RPMI7951 (cell line): Measurements from ENCODE around the gene SNCAIP. TPM values are rescaled to one million over a fixed set of nuclear protein-coding genes. Genes with fewer than 3 reads are reported as not detected.
"Not testable (repeated sequence)": the region's sequence is repeated elsewhere in the genome, so short reads cannot be mapped to it uniquely, and the experiment has no call there.

Source experiments
- DNase-seq: peaks from one replicate; pipeline ENCODE4 v3.0.0-alpha.2; 2012; ENCODE audit warnings: low read depth
- total RNA-seq: library from RNA; depleted of rRNA; stranded (reverse); fragments of >200 nt; shearing (Covaris generic); gene quantifications from 2 replicates; pipeline ENCODE4 v1.2.3, GENCODE V29; 2014

Gene SNCAIP
- total RNA-seq, 1 experiment from 2014 or later: not detected

DNA sequence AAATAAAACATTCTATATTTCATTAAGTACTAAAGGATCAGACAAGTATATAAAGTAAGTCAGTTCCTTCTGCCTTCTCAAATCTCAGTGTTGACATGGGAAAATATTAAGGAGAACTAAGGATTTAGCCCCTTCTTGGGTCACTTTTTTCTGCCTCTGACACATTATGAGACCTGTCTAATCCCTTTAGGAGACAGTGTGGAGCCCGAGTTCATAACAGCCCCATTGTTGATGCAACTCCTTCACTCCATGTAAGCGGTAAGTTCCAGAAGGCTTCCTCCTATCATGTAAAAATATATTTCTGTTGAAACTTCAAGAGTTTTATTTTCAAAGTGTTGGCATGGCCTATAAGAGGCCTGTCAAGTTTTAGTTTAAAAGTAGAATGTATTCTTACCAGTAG lies 152.2 kb downstream of the SNCAIP start:
- no peak for DNase-seq

- no peak for DNase-seq
Measured at GRCh38 chr5:122465031-122465577, 153.1 kb downstream of the SNCAIP start.

GRCh38 chr5:122465994-122466393 lies 154.0 kb downstream of the SNCAIP start:
- DNase-seq: no peak

DNA sequence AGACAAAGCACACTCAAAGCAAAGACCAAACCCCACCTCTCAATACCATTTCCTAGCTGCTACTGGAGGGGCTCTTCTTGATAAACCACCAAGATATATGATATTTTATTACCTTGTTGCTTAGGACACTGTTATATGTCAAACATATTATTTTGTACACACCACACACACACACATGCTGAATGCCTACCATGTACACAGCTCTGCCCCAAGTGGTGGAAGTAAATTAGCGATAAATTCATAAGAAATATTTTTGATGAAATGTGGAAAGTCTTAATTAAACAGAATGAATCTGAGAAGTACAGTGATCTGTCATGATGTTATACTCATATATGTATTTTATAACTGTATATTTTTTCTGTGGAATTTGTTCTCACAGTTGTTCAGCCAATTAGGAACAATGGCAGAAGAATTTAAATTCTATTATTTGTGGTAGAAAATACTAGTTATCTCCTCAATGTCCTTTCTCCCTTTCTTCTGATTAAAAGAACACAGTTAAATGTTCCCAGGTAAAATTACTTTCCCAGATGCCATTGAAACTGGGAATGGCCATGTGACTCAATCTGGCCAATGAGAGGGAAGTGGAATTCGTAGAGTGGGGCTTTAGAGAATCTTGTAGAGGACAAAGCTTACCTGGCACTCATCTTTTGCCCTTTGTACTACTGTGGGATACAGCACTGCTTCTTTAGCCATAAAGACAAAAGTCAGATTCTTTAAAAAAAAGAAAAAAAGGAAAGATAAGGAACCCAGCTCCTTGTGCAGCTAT lies 156.5 kb downstream of the SNCAIP start:
- no peak for DNase-seq

GRCh38 chr5:122469384-122469919 lies 157.4 kb downstream of the SNCAIP start:
- DNase-seq: no peak

DNA sequence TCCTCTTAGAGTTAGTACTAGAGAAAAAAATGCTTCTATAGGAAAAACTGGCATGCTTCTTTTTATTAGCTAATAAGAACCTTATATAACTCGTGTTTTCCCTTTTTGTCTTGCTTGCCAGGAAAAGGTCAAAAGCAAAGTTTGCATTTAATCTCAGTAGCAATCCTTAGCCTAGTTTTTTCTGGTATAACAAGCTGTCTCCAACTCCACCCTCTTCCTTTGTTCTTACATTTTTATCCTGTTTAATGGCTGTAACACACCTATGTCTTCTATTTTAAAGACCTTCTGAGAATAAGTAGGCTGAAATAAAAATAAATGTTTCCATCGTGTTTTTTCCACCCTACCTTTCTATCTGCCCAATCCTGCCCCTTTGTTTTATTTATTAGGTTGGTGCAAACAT lies 158.3 kb downstream of the SNCAIP start:
- DNase-seq: no peak

DNA sequence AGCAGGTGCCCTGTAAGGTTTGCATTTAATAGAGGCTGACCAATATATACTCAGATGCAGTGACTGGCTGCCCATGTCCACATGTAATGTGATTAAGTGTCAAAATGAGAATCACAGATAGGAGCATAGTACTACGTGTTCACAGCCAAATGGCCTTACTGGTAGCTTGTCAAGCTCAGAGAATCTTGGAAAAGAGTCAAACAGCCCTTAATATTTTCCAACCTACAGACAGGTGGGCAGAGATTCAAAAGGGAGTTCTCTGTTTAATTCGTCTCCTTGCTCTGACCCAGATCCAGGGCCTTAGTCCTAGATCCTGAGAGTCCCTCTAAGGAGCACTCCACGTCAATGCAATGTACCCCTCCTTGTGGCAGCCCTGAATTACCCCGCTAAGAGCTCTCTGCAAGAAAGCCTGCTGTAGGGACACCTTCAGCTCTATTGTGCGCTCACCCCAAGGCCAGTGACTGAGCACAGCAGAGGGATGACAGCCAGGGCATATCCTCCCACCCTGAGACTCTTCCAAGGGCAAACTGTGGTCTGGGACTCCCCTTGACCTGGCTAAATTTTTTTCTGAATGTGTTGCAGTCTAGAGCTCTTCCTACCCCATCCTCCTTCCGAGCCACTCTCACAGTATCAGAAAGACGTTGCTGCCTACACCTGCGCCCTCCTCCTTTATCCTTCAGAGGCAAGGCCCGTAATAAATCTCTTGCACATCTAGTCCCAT lies 159.2 kb downstream of the SNCAIP start:
- DNase-seq: no peak

GRCh38 chr5:122471752-122472061 lies 159.7 kb downstream of the SNCAIP start:
- DNase-seq: no peak

- DNase-seq: no peak
Measured at GRCh38 chr5:122473138-122473843, 161.3 kb downstream of the SNCAIP start.

- DNase-seq: no peak
Measured at GRCh38 chr5:122473941-122474340, 161.9 kb downstream of the SNCAIP start.

- no peak for DNase-seq
Measured at GRCh38 chr5:122478741-122479442, 166.9 kb downstream of the SNCAIP start.

DNA sequence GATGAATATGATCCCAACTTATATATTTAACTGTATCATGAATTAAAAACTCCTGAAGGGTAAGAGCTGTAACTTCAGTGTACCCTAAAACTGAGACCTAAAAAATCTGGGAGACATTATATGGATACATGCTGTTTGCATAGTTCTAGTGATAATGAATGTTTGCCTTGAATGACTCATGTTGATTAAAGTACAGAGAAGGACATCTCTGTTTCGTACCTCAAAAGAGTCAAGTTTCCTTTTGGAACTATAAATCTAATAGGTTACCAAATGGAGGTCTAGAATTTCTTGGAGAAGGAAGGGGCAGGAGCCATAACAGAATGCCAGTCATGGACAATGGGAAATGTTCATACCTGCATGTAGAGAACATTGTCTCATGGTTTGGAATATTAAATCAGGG lies 168.1 kb downstream of the SNCAIP start:
- no peak for DNase-seq

- DNase-seq: no peak
Measured at GRCh38 chr5:122484103-122484502, 172.1 kb downstream of the SNCAIP start.

DNA sequence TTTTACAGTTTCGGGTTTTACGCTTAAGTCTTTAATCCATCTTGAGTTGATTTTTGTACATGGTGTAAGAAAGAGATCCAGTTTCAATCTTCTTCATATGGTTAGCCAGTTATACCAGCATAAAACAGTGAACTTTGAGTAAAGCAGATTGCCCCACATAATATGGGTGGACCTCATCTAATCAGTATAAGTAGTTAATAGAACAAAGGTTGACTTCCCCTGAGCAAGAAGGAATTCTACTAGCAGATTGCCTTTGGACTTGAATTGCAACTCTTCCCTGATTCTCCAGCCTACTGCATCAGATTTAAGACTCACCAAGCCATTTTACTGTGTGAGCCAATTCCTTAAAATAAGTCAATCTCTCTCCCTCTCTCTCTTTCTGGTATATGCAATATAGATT lies 173.2 kb downstream of the SNCAIP start:
- no peak for DNase-seq

GRCh38 chr5:122486616-122487015 lies 174.6 kb downstream of the SNCAIP start:
- DNase-seq: not testable (repeated sequence)

DNA sequence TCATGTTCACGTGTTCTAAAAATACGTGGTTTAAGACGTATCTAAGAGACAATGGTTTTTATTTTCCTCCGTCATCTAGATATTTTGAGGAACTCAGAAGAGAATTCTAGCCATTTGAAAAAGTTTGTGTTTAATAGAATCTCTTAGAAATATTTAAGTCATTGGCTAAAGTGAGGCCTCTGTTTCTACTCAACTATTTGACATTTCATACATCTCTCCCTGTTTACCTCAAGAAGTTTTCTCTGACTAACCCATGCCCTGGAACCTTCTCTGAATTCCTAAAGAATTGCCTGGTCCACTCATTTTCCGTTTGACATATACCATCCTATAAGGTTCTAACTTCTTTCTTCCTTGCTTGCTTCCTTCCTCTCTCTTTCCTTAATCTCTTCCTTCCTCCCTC lies 178.7 kb downstream of the SNCAIP start:
- DNase-seq: no peak

DNA sequence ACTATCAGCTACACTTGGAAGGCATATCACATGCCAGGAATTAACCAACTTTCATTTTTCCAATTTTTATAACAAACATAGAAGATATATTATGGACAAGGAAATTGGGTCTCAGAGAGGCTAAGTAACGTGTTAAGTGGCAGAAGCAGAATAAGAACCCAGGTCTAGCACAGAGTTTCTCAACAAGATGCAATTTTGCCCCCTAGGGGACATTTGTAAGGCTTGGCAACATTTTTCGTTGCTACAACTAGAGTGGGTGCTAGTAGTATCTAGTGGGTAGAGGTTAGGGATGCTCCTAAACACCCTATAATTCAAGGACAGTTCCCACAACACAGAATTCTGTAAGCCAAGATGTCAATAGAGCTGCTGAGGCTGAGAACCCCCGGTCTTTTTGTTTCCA lies 180.6 kb downstream of the SNCAIP start:
- peak; percentile 22 for DNase-seq

DNA sequence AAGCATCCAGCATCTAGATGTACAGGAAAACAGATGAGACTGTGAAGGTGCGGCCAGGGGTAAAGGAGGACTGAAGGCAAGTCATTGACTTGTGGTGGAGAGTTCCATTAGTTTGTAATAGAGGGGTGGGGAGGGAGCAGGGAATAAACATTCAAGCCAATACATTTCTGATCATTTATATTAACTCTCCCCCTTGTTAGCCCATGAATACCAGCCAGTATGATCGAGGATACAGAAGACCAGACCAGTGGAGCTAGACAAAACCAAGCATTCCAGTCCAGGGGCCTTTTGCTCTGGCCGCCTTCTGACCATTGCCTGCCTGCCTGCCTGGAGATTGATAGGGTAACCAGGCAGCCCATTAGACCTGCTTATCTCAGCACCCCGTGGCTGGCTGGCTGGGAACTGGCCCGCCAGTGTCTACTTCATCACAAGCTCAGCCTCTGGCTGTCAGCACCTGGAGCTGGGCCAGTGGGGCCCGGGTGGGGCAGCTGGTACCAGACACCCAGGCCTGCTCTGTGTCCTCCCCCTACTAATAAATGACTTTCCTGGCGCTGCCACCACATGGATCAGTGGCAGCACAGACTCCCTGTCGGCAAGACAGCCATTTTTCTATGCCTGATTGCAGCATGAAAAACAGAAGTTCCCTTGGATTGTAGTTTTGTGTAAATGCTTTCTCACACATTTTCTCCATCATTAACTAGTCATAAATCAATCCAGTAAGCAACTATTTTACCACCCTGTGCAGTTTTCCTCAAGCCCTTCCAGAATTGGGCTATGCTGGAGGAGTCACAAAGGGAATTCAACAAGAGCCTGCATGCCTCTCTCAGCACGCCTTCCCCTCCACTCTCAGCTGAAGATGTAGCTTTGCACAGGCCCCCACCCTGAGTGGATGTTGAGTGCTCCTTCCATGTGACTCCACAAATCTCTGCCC lies 181.3 kb downstream of the SNCAIP start:
- no peak for DNase-seq

DNA sequence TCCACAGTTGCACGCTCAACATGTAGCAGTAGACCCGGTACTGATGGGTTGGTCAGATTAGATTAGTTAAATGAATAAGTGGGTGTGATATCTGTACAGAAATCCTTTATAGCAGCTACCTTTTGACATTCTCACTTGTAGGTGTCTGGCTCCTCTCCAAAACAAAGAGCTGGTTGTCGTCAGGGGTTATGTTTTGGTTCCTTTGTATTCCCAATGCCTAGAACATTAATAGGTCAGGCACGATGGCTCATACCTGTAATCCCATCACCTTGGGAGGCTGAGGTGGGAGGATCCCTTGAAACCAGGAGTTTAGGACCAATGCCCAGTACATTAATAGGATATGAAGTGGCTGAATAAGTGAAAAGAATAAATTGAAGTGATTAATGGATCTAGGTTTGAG lies 182.1 kb downstream of the SNCAIP start:
- no peak for DNase-seq

- no peak for DNase-seq
Measured at GRCh38 chr5:122498163-122498562, 186.1 kb downstream of the SNCAIP start.

GRCh38 chr5:122499585-122499984 lies 187.5 kb downstream of the SNCAIP start:
- DNase-seq: no peak
